ENCODE measurements around the gene MAP1A.
"Not testable (repeated sequence)": the region's sequence is repeated elsewhere in the genome, so short reads cannot be mapped to it uniquely, and the experiment has no call there.

The MAP1A gene

GRCh38 chr15:43529587-43530345 lies 12.4 kb downstream of the MAP1A start:
- DNase-seq (ENCODE audit: low spot score): no peak

- DNase-seq (ENCODE audit: low spot score): no peak
These were observed 13.7 kb downstream of the MAP1A start for GRCh38 chr15:43531018-43531670.

GRCh38 chr15:43532826-43533225 lies 15.4 kb downstream of the MAP1A start:
- not testable (repeated sequence) for DNase-seq (ENCODE audit: low spot score)

DNA sequence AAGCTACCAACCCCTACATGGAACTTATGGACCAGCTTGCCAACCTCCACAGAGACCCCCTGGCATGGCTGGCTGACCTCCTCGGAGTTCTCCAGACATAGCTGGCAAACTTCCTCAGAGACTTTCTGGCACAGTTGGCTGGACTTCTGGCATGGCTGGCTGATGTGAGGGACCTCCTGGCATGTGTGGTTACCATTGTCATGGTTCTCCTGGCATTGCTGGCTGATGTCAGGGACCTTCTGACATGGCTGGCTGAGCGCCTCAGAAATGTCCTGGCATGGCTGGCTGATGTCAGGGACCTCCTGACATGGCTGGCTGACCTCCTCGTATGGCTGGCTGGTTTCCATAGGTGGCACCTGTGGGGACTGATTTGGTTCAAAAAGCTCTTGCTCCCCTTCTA lies 17.5 kb downstream of the MAP1A start:
- no peak for DNase-seq (ENCODE audit: low spot score)

GRCh38 chr15:43538091-43538490 lies 20.7 kb downstream of the MAP1A start:
- no peak for DNase-seq (ENCODE audit: low spot score)

- DNase-seq (ENCODE audit: low spot score): no peak
These were observed 24.4 kb downstream of the MAP1A start for GRCh38 chr15:43541785-43542184.

- DNase-seq (ENCODE audit: low spot score): no peak
These were observed 26.9 kb downstream of the MAP1A start for GRCh38 chr15:43544266-43544665.

GRCh38 chr15:43545426-43545825 lies 28.0 kb downstream of the MAP1A start:
- no peak for DNase-seq (ENCODE audit: low spot score)

DNA sequence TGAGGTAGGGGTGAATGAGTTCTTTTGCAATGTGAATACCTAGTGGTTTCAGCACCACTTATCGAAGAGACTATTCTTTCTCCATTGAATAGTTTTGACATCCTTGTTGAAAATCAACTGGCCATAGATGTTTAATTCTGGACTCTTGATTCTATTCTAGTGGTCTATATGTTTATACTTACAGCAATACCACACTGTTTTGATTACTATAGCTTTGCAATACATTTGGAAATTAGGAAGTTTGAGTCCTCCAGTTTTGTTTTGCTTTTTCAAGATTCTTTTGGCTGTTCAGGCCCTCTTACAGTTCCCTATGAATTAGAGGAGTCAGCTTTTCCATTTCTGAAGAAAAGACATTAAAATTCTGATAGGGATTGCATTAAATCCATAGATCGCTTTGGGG lies 30.1 kb downstream of the MAP1A start:
- DNase-seq (ENCODE audit: low spot score): no peak

- no peak for DNase-seq (ENCODE audit: low spot score)
These were observed 33.3 kb downstream of the MAP1A start for GRCh38 chr15:43550527-43551363.

- no peak for DNase-seq (ENCODE audit: low spot score)
These were observed 34.8 kb downstream of the MAP1A start for GRCh38 chr15:43552256-43552655.

DNA sequence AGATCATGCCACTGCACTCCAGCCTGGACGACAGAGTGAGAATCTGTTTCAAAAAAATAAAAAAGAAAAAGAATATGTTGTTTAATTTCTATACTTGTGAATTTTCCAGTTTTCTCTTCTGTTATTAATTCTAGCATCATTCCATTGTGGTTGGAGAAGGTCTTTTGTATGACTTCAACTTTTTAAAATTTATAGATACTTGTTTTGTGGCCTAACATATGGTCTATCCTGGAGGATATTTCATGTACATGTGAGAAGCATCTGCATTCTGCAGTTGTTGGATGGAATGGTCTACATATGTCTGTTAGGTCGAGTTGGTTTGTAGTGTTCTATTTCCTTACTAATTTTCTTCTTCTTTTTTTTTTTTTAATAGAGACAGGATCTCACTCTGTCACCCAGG lies 35.6 kb downstream of the MAP1A start:
- no peak for DNase-seq (ENCODE audit: low spot score)

DNA sequence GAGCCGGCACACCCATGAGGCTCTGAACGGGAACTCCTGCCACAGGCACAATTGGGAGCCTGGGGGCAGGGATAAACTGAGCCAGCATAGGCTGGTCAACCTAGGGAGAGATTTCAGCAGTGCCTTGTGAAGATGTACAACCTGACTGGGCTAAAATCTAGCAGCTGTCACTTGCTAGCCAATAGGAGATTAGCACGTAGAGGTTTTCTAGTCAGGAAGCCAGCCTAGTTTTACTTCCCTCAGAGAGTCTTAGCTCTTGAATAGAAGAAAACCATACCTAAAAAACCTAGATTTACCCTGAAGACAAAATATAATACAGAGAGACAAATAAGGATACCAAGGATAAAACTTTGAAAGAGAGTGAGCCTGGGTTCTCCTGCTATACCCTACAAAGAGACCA lies 45.3 kb downstream of the MAP1A start:
- DNase-seq (ENCODE audit: low spot score): not testable (repeated sequence)

DNA sequence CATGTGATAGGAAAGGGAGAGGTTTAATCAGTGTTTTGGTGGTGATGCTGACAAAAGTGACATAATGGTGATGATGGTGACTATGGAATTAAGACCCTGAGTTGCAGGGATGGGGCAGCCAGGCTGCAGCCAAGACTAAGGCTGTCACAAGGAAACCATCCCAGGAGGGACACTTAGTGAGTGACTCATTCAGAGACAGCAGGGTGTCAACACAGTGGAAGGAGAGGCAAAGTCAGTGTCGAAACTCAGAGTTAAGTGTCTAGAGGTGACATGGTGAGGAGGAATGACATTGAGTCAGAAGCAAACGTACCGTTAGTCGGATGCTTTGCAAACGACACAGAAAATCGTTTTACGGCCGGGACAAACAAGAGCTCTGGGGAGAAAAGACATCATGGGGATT lies 46.4 kb downstream of the MAP1A start:
- not testable (repeated sequence) for DNase-seq (ENCODE audit: low spot score)

- DNase-seq (ENCODE audit: low spot score): not testable (repeated sequence)
These were observed 49.2 kb downstream of the MAP1A start for GRCh38 chr15:43566615-43567014.

DNA sequence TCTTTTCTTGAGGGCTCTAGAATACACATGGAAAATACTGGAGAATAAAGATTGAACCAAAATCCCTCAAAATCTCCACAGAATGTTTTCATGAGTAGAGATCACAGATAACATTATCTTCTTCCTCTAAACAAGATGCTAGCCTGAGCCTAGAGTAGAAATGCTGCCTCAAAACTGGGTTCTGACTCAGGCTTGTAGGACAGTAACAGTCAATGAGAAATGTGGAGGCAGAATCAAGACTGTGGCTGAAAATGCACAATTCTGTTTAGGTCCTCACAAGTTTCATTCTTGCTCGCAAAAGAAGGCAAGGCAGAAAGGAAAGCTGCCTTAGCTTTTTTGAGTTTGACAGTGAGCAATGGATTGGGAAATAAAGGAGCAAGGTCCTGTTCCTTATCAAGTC lies 57.2 kb downstream of the MAP1A start:
- not testable (repeated sequence) for DNase-seq (ENCODE audit: low spot score)

Data from globus pallidus (tissue), 1 donor.